H1 (cell line): ENCODE measurements around the gene CETN2. TPM values are rescaled to one million over a fixed set of nuclear protein-coding genes. Genes with fewer than 3 reads are reported as not detected.
A peak's percentile ranks its signal among the peaks of the same experiment; 100 is the strongest.

Experiments
- RAD21 ChIP-seq, 2 experiments: IDR thresholded peaks in 1 of 2; conservative IDR thresholded peaks in 1 of 2; 2 replicates each; pipeline ENCODE4 v1.6.1; 2011; ENCODE audit warnings: low read depth in 2 of 2, low read length in 2 of 2, improper control_type of control experiment in 1 of 2, inconsistent platforms in 1 of 2, mild to moderate bottlenecking in 1 of 2, moderate library complexity in 1 of 2
- SIX5 ChIP-seq: IDR thresholded peaks from 2 replicates; pipeline ENCODE4 v1.6.1; 2011; ENCODE audit warnings: mild to moderate bottlenecking, low read depth, low read length
- TAF7 ChIP-seq: optimal IDR thresholded peaks from 2 replicates; pipeline ENCODE3; 2011; ENCODE audit warnings: low read depth, mild to moderate bottlenecking, inconsistent platforms, low read length, moderate library complexity, borderline replicate concordance
- polyA plus RNA-seq, 7 experiments: library from polyadenylated mRNA; depleted of rRNA in 3 of 7; stranded (reverse) in 5 of 7; unstranded in 2 of 7; fragments of >200 nt in 5 of 7; fragments of 200-250 nt in 2 of 7; gene quantifications; 1 replicate in 5 of 7; 2 replicates in 1 of 7; 4 replicates in 1 of 7; pipeline versions ENCODE4 v1.2.1 to v1.2.3, GENCODE V29; 2011 to 2013; ENCODE audit warnings: missing spikeins in 2 of 7, mixed read lengths in 2 of 7
- total RNA-seq: library from RNA; stranded (reverse); fragmentation: NEBNext Ultra II Directional; extraction: Animal tissue kit (Norgen Biotek cat#: 25700); gene quantifications from 2 replicates; pipeline ENCODE4 v1.2.1, GENCODE V29; 2021

CETN2 gene
- total and polyA plus RNA-seq, 2 of the 8 experiments (the other 6 are each of a cell fraction or from before 2014, with no cell fraction given): 13.1 to 24.3 TPM

GRCh38 chrX:152869972-152870371 is 39.4 kb upstream of the CETN2 start (continued):
- no peak for TF ChIP-seq TAF7
- no peak for TF ChIP-seq SIX5
- peak; percentile 31 to 44; a peak in 3 of 4 replicates for TF ChIP-seq RAD21 (IDR thresholded peaks at IDR 0.05 in 1 of 2, conservative IDR thresholded peaks at IDR 0.05 in 1 of 2; ENCODE audit: low read depth in 2 of 2, low read length in 2 of 2)
